Measurements from ENCODE around the gene NELL2.

DNA sequence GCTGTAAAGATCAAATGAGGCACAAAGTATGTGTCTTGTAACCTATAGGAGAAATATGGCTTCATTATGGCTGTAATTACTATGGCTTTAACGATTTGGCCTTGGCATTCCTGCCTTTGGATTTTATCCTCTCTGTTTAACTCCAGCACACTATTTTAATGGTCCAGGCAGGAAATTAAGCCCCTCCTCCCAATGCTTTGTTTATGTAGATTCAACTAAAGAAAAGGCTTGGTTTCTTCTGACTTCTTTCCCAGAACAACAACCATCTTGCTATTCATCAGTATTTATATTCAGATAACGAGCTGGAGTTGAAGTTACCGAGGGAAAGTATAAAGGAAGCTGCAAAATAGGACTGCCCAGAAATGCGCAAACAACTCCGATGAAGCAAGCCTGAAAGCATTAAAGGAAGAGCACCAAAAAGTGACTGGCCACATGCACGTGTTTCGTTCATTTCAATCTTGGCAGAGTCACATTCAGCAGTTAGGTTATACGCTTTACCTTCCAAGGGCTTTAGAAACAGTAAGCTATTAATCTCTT is 104.6 kb downstream of the NELL2 start:
- TF ChIP-seq YY1 (IDR thresholded peaks at IDR 0.05; ENCODE audit: low read depth) (no peak), EZH2phosphoT487 (IDR thresholded peaks at IDR 0.05; ENCODE audit: borderline replicate concordance, low read depth) (no peak), POLR2AphosphoS5 (IDR thresholded peaks at IDR 0.05; ENCODE audit: low read depth, low read length) (no peak)
- TF ChIP-seq, protein P1, sequence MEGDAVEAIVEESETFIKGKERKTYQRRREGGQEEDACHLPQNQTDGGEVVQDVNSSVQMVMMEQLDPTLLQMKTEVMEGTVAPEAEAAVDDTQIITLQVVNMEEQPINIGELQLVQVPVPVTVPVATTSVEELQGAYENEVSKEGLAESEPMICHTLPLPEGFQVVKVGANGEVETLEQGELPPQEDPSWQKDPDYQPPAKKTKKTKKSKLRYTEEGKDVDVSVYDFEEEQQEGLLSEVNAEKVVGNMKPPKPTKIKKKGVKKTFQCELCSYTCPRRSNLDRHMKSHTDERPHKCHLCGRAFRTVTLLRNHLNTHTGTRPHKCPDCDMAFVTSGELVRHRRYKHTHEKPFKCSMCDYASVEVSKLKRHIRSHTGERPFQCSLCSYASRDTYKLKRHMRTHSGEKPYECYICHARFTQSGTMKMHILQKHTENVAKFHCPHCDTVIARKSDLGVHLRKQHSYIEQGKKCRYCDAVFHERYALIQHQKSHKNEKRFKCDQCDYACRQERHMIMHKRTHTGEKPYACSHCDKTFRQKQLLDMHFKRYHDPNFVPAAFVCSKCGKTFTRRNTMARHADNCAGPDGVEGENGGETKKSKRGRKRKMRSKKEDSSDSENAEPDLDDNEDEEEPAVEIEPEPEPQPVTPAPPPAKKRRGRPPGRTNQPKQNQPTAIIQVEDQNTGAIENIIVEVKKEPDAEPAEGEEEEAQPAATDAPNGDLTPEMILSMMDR (IDR thresholded peaks at IDR 0.05): no peak
- TF ChIP-seq, protein P2, sequence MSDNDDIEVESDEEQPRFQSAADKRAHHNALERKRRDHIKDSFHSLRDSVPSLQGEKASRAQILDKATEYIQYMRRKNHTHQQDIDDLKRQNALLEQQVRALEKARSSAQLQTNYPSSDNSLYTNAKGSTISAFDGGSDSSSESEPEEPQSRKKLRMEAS (IDR thresholded peaks at IDR 0.05; ENCODE audit: low read depth): no peak

All from SK-N-SH (cell line).